Measurements from ENCODE around the gene PABPN1L.
"Not testable (repeated sequence)": the region's sequence is repeated elsewhere in the genome, so short reads cannot be mapped to it uniquely, and the experiment has no call there.

The PABPN1L gene

GRCh38 chr16:88906020-88906419 is 39.6 kb upstream of the PABPN1L start:
- no peaks in the 10 kb centered on the region for H3K4me1 Mint-ChIP-seq
- H3K27ac Mint-ChIP-seq: no peak overlapping the region
- H3K4me3 Mint-ChIP-seq: no peak overlapping the region
- H3K9me3 Mint-ChIP-seq: no peaks in the 10 kb centered on the region
- H3K36me3 Mint-ChIP-seq: no peaks in the 10 kb centered on the region
- no peaks in the 10 kb centered on the region for H3K27me3 Mint-ChIP-seq

- no peaks in the 10 kb centered on the region for H3K27me3 Mint-ChIP-seq
- no peak overlapping the region for H3K4me3 Mint-ChIP-seq
- no peaks in the 10 kb centered on the region for H3K9me3 Mint-ChIP-seq
- no peaks in the 10 kb centered on the region for H3K4me1 Mint-ChIP-seq
- H3K27ac Mint-ChIP-seq: no peak overlapping the region
- no peaks in the 10 kb centered on the region for H3K36me3 Mint-ChIP-seq
Observed at GRCh38 chr16:88905563-88905962, 39.1 kb upstream of the PABPN1L start.

- no peaks in the 10 kb centered on the region for H3K27me3 Mint-ChIP-seq
- no peak overlapping the region for H3K27ac Mint-ChIP-seq
- H3K4me1 Mint-ChIP-seq: no peaks in the 10 kb centered on the region
- H3K9me3 Mint-ChIP-seq: no peaks in the 10 kb centered on the region
- H3K4me3 Mint-ChIP-seq: no peak overlapping the region
- H3K36me3 Mint-ChIP-seq: no peaks in the 10 kb centered on the region
Observed at GRCh38 chr16:88904676-88905365, 38.4 kb upstream of the PABPN1L start.

- H3K27ac Mint-ChIP-seq: no peak overlapping the region
- H3K9me3 Mint-ChIP-seq: no peaks in the 10 kb centered on the region
- H3K27me3 Mint-ChIP-seq: no peaks in the 10 kb centered on the region
- no peaks in the 10 kb centered on the region for H3K4me1 Mint-ChIP-seq
- H3K36me3 Mint-ChIP-seq: no peaks in the 10 kb centered on the region
- H3K4me3 Mint-ChIP-seq: no peak overlapping the region
Observed at GRCh38 chr16:88903267-88903666, 36.8 kb upstream of the PABPN1L start.

- Mint-ChIP-seq H3K4me3 (no peak overlapping the region), H3K9me3 (no peaks in the 10 kb centered on the region), H3K4me1 (no peaks in the 10 kb centered on the region), H3K27ac (no peak overlapping the region), H3K36me3 (no peaks in the 10 kb centered on the region), H3K27me3 (no peaks in the 10 kb centered on the region)
Observed at GRCh38 chr16:88902744-88903143, 36.3 kb upstream of the PABPN1L start.

GRCh38 chr16:88901718-88902337 is 35.4 kb upstream of the PABPN1L start:
- Mint-ChIP-seq H3K4me3 (no peak overlapping the region), H3K27me3 (no peaks in the 10 kb centered on the region), H3K36me3 (no peaks in the 10 kb centered on the region)

GRCh38 chr16:88900662-88901052 is 34.2 kb upstream of the PABPN1L start:
- Mint-ChIP-seq H3K27me3 (no peaks in the 10 kb centered on the region), H3K4me1 (no peaks in the 10 kb centered on the region), H3K27ac (no peak overlapping the region), H3K36me3 (no peaks in the 10 kb centered on the region), H3K9me3 (no peaks in the 10 kb centered on the region), H3K4me3 (no peak overlapping the region)

More at GRCh38 chr16:88901718-88902337, 35.4 kb upstream of the PABPN1L start:
- Mint-ChIP-seq H3K9me3 (no peaks in the 10 kb centered on the region), H3K4me1 (no peaks in the 10 kb centered on the region), H3K27ac (no peak overlapping the region)

GRCh38 chr16:88899901-88900661 is 33.6 kb upstream of the PABPN1L start:
- no peaks in the 10 kb centered on the region for H3K27me3 Mint-ChIP-seq
- H3K27ac Mint-ChIP-seq: no peak overlapping the region
- no peaks in the 10 kb centered on the region for H3K9me3 Mint-ChIP-seq
- H3K4me1 Mint-ChIP-seq: no peaks in the 10 kb centered on the region
- H3K36me3 Mint-ChIP-seq: no peaks in the 10 kb centered on the region
- no peak overlapping the region for H3K4me3 Mint-ChIP-seq

GRCh38 chr16:88897696-88898425 is 31.4 kb upstream of the PABPN1L start:
- no peak overlapping the region for H3K27ac Mint-ChIP-seq
- H3K27me3 Mint-ChIP-seq: no peaks in the 10 kb centered on the region
- H3K9me3 Mint-ChIP-seq: no peaks in the 10 kb centered on the region
- no peaks in the 10 kb centered on the region for H3K36me3 Mint-ChIP-seq
- H3K4me1 Mint-ChIP-seq: no peaks in the 10 kb centered on the region
- no peak overlapping the region for H3K4me3 Mint-ChIP-seq

GRCh38 chr16:88896238-88897070 is 30.0 kb upstream of the PABPN1L start:
- H3K9me3 Mint-ChIP-seq: no peaks in the 10 kb centered on the region
- H3K4me3 Mint-ChIP-seq: no peak overlapping the region
- H3K27ac Mint-ChIP-seq: no peak overlapping the region
- no peaks in the 10 kb centered on the region for H3K36me3 Mint-ChIP-seq
- no peaks in the 10 kb centered on the region for H3K4me1 Mint-ChIP-seq
- no peaks in the 10 kb centered on the region for H3K27me3 Mint-ChIP-seq

GRCh38 chr16:88895335-88895734 is 28.9 kb upstream of the PABPN1L start:
- Mint-ChIP-seq H3K27me3 (no peaks in the 10 kb centered on the region), H3K4me3 (no peak overlapping the region), H3K4me1 (no peaks in the 10 kb centered on the region), H3K9me3 (no peaks in the 10 kb centered on the region), H3K36me3 (no peaks in the 10 kb centered on the region), H3K27ac (no peak overlapping the region)

- Mint-ChIP-seq H3K36me3 (no peaks in the 10 kb centered on the region), H3K4me1 (no peaks in the 10 kb centered on the region), H3K27ac (no peak overlapping the region), H3K27me3 (no peaks in the 10 kb centered on the region), H3K4me3 (no peak overlapping the region), H3K9me3 (no peaks in the 10 kb centered on the region)
Observed at GRCh38 chr16:88894681-88895300, 28.3 kb upstream of the PABPN1L start.

- not testable (repeated sequence) for H3K4me1 Mint-ChIP-seq, H3K36me3 Mint-ChIP-seq, H3K27me3 Mint-ChIP-seq, H3K27ac Mint-ChIP-seq, H3K4me3 Mint-ChIP-seq, H3K9me3 Mint-ChIP-seq
Observed at GRCh38 chr16:88894266-88894665, 27.8 kb upstream of the PABPN1L start.

- Mint-ChIP-seq H3K27me3 (no peaks in the 10 kb centered on the region), H3K27ac (no peak overlapping the region), H3K4me3 (no peak overlapping the region), H3K9me3 (no peaks in the 10 kb centered on the region), H3K4me1 (no peaks in the 10 kb centered on the region), H3K36me3 (no peaks in the 10 kb centered on the region)
Observed at GRCh38 chr16:88893127-88893968, 26.9 kb upstream of the PABPN1L start.

Measured in activated naive CD4-positive, alpha-beta T cell treated with anti-CD3 and anti-CD28 coated beads, Interleukin-2, amount 50 U/mL, for 24 hours (primary cell).